ENCODE measurements around the gene CYP27A1. TPM values are rescaled to one million over a fixed set of nuclear protein-coding genes. Genes with fewer than 3 reads are reported as not detected.
"Not testable (repeated sequence)": the region's sequence is repeated elsewhere in the genome, so short reads cannot be mapped to it uniquely, and the experiment has no call there.

CYP27A1 gene
- total RNA-seq, 1 donor from 2014 or later = 0.18 TPM

DNA sequence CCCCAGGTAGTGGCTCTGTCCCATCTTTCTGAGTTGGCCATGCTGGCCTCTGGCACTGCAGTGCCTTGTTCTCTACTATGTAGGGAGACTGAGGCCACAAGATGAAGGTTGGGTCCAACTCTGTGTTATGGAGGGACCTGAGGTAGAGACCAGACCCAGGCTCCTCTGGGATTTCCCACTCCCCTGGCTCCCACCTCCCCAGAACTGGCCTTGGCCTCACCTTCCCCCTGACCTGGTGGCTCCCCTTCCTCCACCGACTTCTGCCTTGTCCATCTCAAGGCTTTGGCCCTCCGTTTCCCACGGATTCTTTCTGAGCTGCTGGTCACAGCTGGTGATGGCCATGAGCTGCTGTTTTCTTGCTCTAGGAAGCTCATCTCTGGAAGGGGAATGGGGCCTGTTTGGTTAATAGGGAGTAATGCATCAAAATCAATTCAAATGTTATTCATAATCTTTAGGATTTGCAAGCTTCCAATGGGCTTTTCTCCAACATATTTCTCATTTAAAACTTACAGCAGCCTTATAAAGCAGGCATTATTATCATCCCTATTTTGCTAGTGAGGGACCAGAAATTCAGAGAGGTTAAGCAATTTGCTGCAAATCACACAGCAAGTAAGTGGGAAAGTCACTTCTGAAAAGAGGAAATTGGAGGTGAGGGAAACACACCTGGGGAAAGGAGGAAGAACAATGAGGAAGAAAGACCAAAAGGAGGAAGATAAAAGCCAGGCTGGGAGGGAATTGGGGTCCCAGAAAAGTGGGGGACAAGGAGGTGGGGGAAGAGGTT is 48.8 kb downstream of the CYP27A1 start:
- intact Hi-C loops (cut with micrococcal nuclease) = no loop called here

DNA sequence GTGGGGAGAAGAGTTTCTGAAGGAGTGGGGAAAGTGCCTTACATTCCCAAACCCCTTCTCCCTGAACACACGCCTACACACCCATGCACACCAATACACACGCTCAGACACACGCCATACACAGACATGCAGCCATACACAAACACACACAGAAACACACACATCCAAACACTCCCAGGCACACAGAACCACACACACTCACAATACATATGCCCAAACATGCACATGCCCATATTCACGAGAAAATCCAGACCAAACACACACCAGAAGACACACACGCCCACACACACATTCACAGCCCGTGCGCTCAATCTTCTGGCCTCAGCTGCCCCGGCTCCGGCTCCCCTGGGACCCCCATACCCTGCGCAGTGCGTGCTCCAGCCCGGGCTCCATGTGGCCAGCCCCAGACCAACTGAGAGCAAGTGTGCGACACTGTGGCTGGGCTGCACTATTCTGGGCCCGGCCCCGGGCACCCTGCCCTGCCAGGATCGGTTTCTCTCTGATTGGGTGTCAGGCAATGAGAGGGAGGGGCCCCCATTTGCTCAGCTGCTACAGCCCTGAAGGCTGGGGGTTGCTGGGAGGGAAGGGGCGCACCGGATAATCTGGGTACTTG is 49.5 kb downstream of the CYP27A1 start, which contains the start of gene PRKAG3:
TSS of gene PRKAG3 (minus strand) at position 426 of the 613 bp plus-strand sequence.
- intact Hi-C loops (cut with micrococcal nuclease) = no loop called here

DNA sequence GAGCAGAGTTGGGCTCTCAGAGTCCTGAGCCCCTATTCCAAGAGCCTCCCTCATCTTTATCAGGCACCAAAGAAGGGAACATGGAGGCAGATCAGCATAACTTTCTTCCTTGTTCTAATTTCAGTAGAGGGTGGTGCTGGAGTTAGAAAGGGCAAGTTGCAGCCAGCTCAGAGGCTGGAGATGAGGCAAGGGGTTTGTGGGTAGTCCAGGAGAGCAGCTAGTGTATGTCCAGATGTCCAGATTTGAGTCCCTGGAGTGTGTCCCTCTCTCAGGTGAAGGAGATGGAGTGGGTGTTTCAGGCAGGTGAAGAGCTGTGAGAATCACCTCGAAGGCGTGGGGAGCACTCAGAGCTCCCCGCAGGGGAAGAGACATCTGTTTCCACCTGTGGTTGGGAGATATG is 50.1 kb downstream of the CYP27A1 start:
- intact Hi-C loops (cut with micrococcal nuclease) = no loop called here

DNA sequence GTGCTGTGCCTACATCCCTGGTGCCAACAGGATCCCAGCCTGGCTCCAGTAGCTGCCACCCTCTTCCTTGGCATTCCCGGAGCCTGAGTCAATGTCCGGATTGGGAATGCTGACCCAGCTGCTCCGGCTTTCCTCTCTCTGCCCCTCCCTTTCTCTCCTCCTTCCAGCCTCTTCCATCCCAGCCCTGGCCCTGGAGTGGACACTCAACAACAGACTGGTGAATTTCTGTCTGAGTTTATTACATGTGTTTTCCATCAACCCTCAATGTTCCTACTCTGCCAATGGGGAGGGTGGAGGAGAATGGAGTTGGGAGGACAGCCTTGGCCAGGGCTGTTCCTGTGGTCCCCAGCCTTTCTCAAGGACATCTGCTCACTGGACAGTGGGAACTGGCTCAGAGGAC is 50.6 kb downstream of the CYP27A1 start:
- intact Hi-C loops (cut with micrococcal nuclease) = no loop called here

DNA sequence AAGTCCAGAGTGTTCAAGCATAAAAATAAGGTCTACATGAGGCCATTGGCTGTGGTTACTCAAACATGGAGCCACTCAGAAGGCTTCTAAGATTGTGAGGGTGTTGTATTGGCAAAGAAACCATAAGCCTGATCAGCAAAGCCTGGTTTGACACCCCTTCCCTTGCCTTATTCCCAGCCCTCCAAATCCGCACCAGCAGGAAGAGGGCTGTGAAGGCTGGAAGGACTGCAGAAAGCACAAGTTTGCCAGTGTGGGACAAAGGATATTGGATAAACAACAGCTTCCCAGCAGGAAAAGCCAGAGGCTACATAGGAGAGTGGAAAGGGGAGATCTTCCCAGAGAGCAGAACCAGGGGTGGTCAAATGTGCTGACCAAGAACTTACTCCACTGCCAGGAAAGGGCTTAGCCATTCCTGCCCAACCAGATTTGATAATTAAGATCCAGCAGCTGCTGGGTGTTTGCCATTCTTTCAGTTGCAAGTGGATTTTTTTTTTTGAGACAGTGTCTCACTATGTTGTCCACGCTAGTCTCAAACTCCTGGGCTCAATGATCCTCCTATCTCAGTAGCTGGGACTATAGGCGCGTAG is 51.2 kb downstream of the CYP27A1 start:
- intact Hi-C loops (cut with micrococcal nuclease) = no loop called here

DNA sequence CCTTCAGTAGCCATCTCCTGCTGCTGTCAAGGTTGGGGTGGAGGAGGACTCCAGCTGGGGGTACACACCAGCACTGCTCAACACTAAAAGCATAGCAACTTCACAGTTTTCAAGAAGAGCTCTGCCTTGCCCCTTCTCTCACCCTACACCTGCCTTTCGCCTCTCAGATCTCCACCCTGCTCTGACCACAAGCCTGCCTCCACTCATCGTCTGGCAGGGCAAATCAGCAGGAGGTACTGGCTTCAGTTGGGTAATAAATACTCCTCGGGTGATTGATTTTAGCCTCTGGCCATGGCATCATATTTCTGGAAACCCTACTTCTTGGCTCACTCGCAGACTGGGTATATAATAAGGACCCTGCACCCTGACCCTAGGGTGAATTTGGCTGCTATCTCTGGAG is 52.7 kb downstream of the CYP27A1 start:
- intact Hi-C loops (cut with micrococcal nuclease) = no loop called here

DNA sequence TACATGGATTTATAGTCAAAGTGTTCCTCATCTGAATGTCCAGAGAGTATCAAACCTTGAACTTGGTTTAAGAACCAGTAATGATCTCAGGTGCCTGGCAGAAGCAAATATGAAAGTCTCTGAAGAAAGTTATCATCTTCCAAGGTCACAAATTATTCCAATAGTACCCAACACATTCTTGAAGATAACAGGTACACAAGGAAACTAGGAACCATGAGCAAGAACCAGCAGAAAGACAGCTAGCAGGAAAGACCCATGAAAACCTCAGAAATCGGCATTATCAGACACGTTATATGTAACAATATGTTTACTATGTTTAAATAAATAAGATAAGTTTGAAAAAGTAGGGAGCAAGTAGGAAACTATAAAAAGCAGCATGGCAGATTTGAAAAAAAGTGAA is 55.5 kb downstream of the CYP27A1 start:
- intact Hi-C loops (cut with micrococcal nuclease) = no loop called here

DNA sequence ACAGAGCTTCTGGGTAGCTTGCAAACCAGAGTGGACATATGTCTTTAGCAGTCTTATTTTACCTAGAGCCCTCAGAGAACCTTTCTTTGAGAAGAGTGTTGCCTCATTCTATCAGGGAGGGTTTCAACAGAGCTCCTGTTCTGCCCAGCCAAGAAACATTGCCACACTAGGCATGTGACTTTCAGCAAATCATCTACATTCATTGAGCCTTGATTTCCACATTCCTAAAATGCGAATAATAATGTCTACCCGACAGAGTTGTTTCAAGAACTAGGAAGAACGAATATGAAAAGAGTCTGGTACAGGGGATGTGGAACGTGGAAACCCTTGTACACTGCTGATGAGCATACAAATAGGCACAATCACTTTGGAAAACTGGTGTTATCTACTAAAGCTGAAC is 57.5 kb downstream of the CYP27A1 start:
- intact Hi-C loops (cut with micrococcal nuclease) = no loop called here

DNA sequence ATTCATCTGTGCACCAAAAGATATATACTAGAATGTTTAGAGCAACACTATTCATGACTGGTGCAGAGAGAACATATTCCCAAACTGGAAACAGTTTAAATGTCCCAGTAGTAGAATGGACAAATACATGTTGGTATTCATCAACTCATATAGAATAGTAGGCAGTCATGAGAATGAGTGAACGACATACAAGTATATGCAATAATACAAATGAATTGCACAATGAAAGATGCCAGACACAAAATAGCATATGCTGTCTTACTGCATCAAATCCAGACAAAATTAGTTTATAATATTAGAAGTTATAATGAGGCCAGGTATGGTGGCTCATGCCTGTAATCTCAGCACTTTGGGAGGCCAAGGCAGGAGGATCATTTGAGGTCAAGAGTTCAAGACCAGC is 57.9 kb downstream of the CYP27A1 start:
- intact Hi-C loops (cut with micrococcal nuclease) = no loop called here

DNA sequence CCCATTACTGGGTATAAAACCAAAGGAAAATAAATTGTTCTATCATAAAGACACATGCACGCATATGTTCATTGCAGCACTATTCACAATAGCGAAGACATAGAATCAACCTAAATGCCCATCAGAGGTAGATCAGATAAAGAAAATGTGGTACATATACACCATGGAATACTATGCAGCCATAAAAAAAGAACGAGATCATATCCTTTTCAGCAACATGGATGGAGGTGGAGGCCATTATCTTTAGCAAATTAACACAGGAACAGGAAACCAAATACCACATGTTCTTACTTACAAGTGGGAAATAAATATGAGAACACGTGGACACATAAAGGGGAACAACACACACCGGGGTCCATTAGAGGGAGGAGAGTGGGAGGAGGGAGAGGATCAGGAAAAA is 62.4 kb downstream of the CYP27A1 start:
- intact Hi-C loops (cut with micrococcal nuclease) = not testable (repeated sequence)

DNA sequence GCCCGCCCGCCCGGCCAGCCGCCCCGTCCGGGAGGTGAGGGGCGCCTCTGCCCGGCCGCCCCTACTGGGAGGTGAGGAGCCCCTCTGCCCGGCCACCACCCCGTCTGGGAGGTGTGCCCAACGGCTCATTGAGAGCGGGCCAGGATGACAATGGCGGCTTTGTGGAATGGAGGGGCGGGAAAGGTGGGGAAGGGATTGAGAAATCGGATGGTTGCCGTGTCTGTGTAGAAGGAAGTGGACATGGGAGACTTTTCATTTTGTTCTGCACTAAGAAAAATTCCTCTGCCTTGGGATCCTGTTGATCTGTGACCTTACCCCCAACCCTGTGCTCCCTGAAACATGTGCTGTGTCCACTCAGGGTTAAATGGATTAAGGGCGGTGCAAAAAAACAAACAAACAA is 65.0 kb downstream of the CYP27A1 start:
- intact Hi-C loops (cut with micrococcal nuclease) = loop anchor here (1.0 to 5.0 kb wide), 6 partner anchors 66 to 440 kb away; partner anchors contain the start of genes BCS1L, TTLL4 and ZNF142

DNA sequence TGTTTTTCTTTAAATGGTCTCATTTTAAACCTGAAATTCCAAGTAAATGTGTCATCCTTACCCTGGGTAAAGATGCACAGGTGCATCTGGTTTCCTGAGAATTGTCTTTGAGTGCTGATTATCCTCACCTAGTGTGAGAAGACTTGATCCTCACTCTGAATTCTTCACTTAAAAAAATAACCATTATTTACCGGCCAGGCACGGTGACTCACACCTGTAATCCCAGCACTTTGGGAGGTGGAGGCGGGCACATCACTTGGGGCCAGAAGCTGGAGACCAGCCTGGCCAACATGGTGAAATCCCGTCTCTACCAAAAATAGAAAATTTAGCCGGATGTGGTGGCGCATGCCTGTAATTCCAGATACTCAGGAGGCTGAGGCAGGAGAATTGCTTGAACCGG is 67.8 kb downstream of the CYP27A1 start:
- intact Hi-C loops (cut with micrococcal nuclease) = loop anchor here (5.0 kb wide), 1 partner anchor 442 kb away; no protein-coding TSS in a partner anchor

DNA sequence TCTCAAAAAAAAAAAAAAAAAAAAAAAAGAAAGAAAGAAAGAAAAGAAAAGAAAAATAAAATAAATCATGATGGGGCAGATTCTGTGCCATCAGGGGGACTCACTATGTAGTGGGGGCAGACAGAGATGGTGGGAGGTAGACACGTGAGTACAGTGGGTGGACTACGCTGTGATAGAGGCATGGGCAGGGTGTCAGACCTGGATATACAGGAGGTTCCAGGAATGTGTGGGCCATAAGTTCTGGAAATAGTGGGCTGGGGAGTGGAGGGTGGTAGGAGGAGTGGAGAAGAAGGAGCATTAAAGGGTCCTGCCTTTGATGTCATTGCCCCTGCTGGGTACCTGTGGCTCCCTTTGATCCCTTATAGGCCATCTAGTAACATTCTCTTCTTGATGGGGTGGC is 68.8 kb downstream of the CYP27A1 start:
- intact Hi-C loops (cut with micrococcal nuclease) = no loop called here

DNA sequence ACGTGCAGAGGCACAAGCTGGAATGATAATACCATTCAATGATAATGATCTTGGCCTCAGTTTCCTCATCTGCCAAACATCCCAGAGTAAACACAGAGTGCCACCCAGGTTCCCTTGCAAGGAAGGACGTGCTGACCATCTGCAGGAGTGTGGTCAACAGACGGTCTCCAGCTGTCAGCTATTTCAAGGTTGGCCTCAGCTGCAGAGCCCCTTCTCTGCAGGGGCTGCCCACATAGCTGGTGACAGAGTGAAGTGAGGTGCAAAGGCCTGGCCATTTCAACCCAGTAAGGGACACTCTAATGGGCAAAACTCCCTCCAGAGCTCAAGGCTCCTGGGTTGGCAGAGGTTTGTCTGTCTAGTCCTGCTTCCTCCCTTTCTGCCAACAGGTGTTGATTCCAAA is 69.3 kb downstream of the CYP27A1 start:
- intact Hi-C loops (cut with micrococcal nuclease) = no loop called here

DNA sequence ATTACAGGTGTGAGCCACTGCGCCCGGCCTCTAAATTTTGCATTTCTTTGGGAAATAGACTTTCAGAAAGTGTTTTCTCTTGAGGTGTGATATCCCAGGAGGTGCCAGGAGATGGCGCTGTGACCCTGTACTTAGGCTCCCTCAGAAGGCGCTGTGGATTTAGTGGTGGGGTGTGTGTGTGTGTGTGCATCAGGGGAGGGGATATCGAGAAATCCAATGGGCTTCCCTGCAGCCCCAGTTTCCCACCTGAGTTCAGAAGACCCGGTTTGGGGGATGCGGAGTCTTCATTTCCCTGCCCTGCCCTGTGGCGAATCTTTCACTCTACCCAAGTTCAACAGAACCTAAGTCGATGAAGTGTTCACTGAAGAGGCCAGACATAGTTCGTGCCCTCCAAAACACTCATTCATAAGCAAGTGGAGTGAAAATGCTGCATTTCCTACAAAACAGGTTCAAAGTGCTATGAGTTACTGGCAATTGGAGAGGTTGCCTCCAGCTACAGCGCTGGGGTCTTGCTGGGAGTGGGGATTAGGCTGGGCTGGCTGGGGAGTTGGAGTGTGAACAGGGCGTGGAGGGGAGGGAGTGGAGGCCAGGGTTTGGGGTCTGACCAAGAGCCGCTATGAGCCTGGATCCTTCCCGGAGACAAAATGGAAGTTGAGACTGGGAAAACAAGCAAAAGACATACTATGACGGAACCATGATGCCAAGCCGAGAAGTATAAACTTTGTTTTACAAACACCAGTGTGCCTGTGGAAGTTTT is 71.1 kb downstream of the CYP27A1 start:
- intact Hi-C loops (cut with micrococcal nuclease) = loop anchor here (1.0 kb wide), 1 partner anchor 45 kb away; no protein-coding TSS in a partner anchor

DNA sequence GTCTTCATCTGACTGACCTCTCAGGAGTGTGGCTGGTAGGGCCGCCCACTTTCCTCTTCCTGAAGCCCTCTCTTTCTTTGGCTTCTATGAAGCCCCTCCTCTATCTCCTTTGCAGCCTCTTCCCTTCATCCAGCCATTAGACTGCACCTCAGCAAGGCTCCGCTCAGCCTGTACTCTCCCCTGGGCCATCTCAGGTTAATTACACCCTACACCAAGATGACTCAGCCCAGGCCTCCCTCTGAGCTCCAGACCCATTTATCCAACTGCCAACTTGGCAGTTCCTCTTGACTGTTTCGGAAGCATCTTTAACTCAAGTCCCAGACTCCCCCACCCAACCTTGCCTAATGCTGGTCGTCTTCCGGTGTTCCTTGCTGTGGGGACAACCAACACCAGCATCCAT is 71.8 kb downstream of the CYP27A1 start:
- intact Hi-C loops (cut with micrococcal nuclease) = loop anchor here (1.0 kb wide), 1 partner anchor 45 kb away; no protein-coding TSS in a partner anchor

DNA sequence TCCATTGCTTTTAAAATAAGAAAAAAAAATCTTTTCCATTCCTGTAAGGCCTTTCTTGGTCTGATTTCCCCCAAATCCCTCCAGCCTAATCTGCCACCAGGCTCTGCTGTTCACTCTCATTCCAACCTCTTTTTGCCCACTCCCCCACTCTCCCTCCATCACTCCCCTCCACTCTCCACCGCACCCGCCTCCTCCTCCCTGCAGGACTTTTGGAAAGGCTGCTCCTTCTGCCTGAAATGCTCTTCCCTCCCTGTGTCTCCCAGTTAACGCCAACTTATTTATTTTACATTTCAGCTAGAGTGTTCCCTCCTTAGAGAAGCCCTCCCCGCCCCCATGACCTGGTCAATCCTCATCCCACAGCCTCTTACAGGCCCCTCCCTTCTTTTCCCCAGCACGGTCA is 72.9 kb downstream of the CYP27A1 start:
- intact Hi-C loops (cut with micrococcal nuclease) = no loop called here

DNA sequence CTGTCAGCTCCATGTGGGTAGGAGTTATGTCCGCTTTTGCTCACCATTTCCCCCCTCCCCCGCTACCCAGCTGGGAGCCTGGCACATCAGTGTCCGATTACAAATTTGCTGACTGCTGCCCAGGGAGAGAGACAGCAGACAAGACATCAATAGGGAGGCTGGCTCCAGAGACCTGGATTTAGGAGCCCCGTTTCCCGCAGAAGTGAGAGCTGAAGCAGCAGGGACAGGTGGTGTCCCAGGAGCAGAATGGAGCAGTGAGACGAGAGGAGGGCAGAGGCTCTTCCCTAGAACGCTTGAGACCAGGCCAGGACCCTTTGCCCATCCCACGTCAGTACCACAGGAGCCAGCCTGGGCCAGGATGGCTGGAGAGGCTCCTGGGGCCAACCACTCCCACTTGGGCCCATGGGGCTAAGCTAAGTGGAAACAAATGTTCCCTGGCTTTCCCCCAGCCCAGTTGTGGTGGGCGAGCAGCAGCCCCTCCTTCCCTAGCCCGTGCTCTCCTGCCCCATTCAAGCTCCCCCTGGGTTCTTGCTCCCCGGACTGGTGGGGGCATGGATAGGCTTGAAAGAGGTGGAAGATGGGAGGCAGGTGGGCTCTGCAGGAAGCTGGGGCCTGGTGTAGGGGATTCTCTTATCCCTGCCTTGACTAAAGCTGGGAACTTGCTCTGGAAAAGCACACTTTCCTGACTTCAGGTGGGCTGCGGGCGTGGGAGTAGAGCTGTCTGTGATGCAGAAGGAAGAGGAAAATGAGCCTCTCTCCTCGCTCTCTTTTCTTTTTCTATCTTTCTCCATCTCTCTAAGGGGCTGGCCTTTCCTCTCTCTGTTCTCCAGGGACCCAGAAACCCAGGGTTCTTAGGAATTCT is 73.6 kb downstream of the CYP27A1 start:
- intact Hi-C loops (cut with micrococcal nuclease) = no loop called here

DNA sequence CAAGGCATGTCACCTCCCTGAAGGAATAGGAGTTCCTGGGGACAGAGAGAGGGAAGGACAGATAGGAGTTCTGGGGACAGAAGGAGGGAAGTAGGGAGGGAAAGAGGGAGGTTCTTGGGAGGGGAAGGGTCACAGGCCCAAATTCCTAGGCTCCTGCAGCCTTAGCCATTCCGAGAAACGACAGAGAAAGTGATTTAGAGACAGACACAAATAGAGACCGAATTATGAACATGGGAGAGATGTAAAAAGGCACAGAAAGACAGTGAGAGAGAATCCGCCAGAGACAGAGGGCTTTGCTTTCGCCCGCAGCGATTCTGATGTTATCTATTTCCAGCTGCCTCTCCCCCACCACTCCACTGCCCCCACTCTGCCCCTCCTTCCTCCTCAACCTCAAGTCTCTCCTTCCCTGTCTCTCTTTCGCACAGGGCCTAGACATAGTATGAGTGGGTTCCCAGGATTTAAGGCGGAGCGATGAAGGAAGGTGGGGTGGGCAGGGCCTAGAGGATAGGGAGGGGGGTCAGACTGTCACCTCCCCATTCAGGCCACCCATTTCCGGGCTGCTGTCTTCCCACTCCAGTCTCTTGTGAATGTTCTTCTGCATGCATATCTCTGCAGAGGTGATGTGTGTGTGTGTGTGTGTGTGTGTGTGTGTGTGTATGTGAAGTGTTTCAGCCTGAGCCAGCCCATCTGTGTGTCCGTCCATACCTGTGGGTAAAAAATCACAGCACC is 74.4 kb downstream of the CYP27A1 start:
- intact Hi-C loops (cut with micrococcal nuclease) = no loop called here

DNA sequence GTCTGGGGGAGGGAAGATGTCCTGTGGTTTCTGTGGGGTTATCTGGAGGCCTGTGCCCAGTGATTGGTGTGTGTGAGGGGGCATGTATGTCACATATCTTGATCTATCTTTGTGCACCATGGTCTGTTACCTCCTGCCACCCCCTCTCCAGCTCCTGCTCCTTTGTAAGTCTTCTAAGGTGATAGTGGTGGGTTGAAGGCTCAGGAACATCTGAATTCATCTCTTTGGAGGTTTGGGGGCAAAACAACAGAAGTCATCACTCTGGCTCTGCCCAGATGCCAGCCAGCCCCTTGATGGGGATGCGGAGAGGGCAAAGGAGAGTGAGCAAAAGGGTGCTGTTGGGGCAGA is 74.9 kb downstream of the CYP27A1 start:
- intact Hi-C loops (cut with micrococcal nuclease) = no loop called here
